Suprapubic skin (tissue), 4 donors: Measurements from ENCODE around the gene IL3. TPM values are rescaled to one million over a fixed set of nuclear protein-coding genes. Genes with fewer than 3 reads are reported as not detected.

Source experiments
- DNase-seq, 2 donors: peaks; one replicate each; pipeline ENCODE4 v3.0.0-alpha.2; 2019; ENCODE audit warnings: low spot score in 2 of 2
- H3K27ac ChIP-seq: fragments of 200-600 bp; sonication (generic); one replicate; pipeline ENCODE4 v1.5.1; 2019
- H3K27me3 ChIP-seq: fragments of 200-600 bp; sonication (generic); one replicate; pipeline ENCODE4 v1.5.1; 2019
- H3K36me3 ChIP-seq: fragments of 200-600 bp; sonication (generic); one replicate; pipeline ENCODE4 v1.5.1; 2019
- H3K4me1 ChIP-seq: fragments of 200-600 bp; sonication (generic); one replicate; pipeline ENCODE4 v1.5.1; 2019
- H3K4me3 ChIP-seq: fragments of 200-600 bp; sonication (generic); one replicate; pipeline ENCODE4 v1.5.1; 2019; ENCODE audit warnings: mild to moderate bottlenecking
- H3K9me3 ChIP-seq: fragments of 200-600 bp; sonication (generic); one replicate; pipeline ENCODE4 v1.5.1; 2019
- EP300 ChIP-seq: sonication (generic); formaldehyde crosslinking; IDR thresholded peaks from one replicate; pipeline ENCODE4 v1.6.1; 2017; ENCODE audit warnings: antibody characterized with exemption
- POLR2A ChIP-seq, 2 donors: fragments of 450-650 bp; IDR thresholded peaks; one replicate each; pipeline ENCODE4 v1.6.1; 2017; ENCODE audit warnings: antibody characterized with exemption in 2 of 2, mild to moderate bottlenecking in 2 of 2, moderate library complexity in 2 of 2
- POLR2AphosphoS5 ChIP-seq, 3 donors: sonication (generic); formaldehyde crosslinking; IDR thresholded peaks; one replicate each; pipeline ENCODE4 v1.6.1; 2017; ENCODE audit warnings: antibody characterized with exemption in 3 of 3
- WGBS: methylation state at CpG from one replicate; pipeline ENCODE4 v1.1.5; 2018; 5-methylcytosine and 5-hydroxymethylcytosine counted together
- total RNA-seq, 4 donors: library from RNA; depleted of rRNA; stranded (reverse); fragments of >200 nt; gene quantifications; one replicate each; pipeline ENCODE4 v1.1.0, GENCODE V29; 2016
- TF ChIP-seq, protein P1 (sequence below), 2 donors: fragments of 200-600 bp in 1 of 2; fragments of 450-650 bp in 1 of 2; sonication (generic) in 1 of 2; IDR thresholded peaks; one replicate each; pipeline ENCODE4 v1.5.1; 2016 to 2019; ENCODE audit warnings: antibody characterized with exemption in 2 of 2, mild to moderate bottlenecking in 1 of 2, moderate library complexity in 1 of 2

Gene IL3
- total RNA-seq, 4 donors from 2014 or later, result not detected

DNA sequence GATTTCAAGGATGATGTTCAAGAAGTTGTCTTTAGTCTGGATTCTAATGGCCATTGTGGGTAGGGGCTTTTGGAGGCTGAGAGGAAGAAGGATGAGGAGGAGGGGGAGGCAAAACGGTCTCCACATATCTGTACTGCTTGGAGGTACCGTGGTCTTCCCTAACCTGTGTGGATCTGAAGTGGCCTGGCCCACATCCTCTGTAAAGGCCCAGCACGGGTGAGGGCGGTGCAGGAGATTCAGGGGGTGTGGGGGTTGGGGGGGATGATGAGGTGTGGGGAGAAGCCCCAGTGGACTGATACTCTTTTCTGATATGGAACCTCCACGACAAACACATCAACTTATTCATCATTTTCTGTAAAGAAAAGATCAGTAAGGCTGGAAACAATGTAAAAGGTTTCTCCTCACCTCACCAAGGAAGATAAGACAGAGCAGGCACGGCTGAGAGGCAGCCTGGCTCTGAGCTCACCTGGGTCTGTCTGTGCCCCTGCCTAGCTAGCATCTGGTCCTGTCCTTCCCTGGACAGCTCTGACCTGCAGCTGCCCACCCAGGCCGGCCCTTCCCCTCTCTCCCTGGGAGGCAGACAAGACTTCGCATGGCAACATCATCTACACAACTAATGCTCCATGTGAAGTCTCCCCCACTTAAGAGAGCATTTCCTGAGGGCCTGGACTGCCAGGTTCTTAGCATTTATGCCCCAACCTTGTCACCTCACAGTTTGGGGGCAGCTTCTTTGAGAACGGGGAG, 5.6 kb upstream of the IL3 start:
- H3K36me3 ChIP-seq, result no peaks in the 10 kb centered on the region
- no peaks in the 10 kb centered on the region for H3K9me3 ChIP-seq
- H3K4me1 ChIP-seq, result no peaks in the 10 kb centered on the region
- 87% methylated on average over 9 of the region's 9 CpGs for WGBS
- no peak overlapping the region for H3K4me3 ChIP-seq
- no peaks in the 10 kb centered on the region for H3K27me3 ChIP-seq
- no peak for TF ChIP-seq POLR2A (IDR thresholded peaks at IDR 0.05)
- no peak for TF ChIP-seq EP300
- TF ChIP-seq, protein P1, sequence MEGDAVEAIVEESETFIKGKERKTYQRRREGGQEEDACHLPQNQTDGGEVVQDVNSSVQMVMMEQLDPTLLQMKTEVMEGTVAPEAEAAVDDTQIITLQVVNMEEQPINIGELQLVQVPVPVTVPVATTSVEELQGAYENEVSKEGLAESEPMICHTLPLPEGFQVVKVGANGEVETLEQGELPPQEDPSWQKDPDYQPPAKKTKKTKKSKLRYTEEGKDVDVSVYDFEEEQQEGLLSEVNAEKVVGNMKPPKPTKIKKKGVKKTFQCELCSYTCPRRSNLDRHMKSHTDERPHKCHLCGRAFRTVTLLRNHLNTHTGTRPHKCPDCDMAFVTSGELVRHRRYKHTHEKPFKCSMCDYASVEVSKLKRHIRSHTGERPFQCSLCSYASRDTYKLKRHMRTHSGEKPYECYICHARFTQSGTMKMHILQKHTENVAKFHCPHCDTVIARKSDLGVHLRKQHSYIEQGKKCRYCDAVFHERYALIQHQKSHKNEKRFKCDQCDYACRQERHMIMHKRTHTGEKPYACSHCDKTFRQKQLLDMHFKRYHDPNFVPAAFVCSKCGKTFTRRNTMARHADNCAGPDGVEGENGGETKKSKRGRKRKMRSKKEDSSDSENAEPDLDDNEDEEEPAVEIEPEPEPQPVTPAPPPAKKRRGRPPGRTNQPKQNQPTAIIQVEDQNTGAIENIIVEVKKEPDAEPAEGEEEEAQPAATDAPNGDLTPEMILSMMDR (IDR thresholded peaks at IDR 0.05), result no peak
- no peak for TF ChIP-seq POLR2AphosphoS5 (IDR thresholded peaks at IDR 0.05)
- H3K27ac ChIP-seq, result no peak overlapping the region
- DNase-seq, result peak in 1 of 2 donors; percentile 48

DNA sequence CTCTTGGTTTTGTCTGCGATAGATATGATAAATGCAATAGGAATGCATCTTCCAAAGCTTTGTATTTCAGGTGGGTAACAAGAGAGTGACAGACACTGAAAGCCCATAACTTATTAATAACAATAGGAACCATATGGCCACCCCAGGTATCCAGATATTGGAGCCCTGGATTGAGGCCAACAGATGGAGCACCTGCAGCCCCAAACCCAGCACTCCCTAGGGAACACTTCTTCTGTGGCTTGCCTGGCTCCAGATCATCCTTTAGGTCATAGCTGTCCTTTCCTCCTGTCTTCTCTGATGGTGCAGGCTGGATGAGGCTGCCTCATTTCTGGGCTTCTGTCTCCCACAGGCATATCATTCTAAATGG, 5.0 kb upstream of the IL3 start:
- no peaks in the 10 kb centered on the region for H3K36me3 ChIP-seq
- DNase-seq, result peak in 1 of 2 donors; percentile 16
- H3K4me1 ChIP-seq, result no peaks in the 10 kb centered on the region
- H3K9me3 ChIP-seq, result no peaks in the 10 kb centered on the region
- H3K4me3 ChIP-seq, result no peak overlapping the region
- no peaks in the 10 kb centered on the region for H3K27me3 ChIP-seq
- WGBS, result 78% methylated on average over 1 of the region's 1 CpG
- TF ChIP-seq POLR2AphosphoS5 (IDR thresholded peaks at IDR 0.05) (no peak), EP300 (no peak), POLR2A (IDR thresholded peaks at IDR 0.05) (no peak)
- TF ChIP-seq, protein P1 (IDR thresholded peaks at IDR 0.05), result no peak
- no peak overlapping the region for H3K27ac ChIP-seq

GRCh38 chr5:132055808-132056609, 4.4 kb upstream of the IL3 start:
- TF ChIP-seq, protein P1 (IDR thresholded peaks at IDR 0.05), result no peak
- no peak for TF ChIP-seq EP300
- no peak for TF ChIP-seq POLR2AphosphoS5 (IDR thresholded peaks at IDR 0.05)
- no peak for TF ChIP-seq POLR2A (IDR thresholded peaks at IDR 0.05)
- Histone ChIP-seq H3K4me3 (no peak overlapping the region), H3K27ac (no peak overlapping the region), H3K4me1 (no peaks in the 10 kb centered on the region), H3K9me3 (no peaks in the 10 kb centered on the region), H3K27me3 (no peaks in the 10 kb centered on the region), H3K36me3 (no peaks in the 10 kb centered on the region)
- peak; percentile 62 to 72 for DNase-seq
- 89% methylated on average over 9 of the region's 12 CpGs for WGBS

- WGBS, result 83% methylated on average over 14 of the region's 14 CpGs
- Histone ChIP-seq H3K4me1 (no peaks in the 10 kb centered on the region), H3K4me3 (no peak overlapping the region), H3K36me3 (no peaks in the 10 kb centered on the region), H3K27ac (no peak overlapping the region), H3K9me3 (no peaks in the 10 kb centered on the region), H3K27me3 (no peaks in the 10 kb centered on the region)
- DNase-seq, result peak; percentile 52 to 63
- TF ChIP-seq EP300, result no peak
- TF ChIP-seq POLR2A (IDR thresholded peaks at IDR 0.05), result no peak
- TF ChIP-seq, protein P1 (IDR thresholded peaks at IDR 0.05), result no peak
- no peak for TF ChIP-seq POLR2AphosphoS5 (IDR thresholded peaks at IDR 0.05)
These were observed 3.6 kb upstream of the IL3 start for GRCh38 chr5:132056610-132057497.
